CD4-positive, alpha-beta T cell (primary cell): ENCODE data around the gene FGF19. TPM values are rescaled to one million over a fixed set of nuclear protein-coding genes. Genes with fewer than 3 reads are reported as not detected.
"Not testable (repeated sequence)": the region's sequence is repeated elsewhere in the genome, so short reads cannot be mapped to it uniquely, and the experiment has no call there.

Experiments used
- ATAC-seq: fragments of 200-7000 bp; cut with Tn5 transposase; one replicate; pipeline ENCODE4 v1.10.0; 2022; ENCODE audit warnings: mild to moderate bottlenecking; ENCODE audit not compliant: poor library complexity
- CTCF ChIA-PET: fragments of 350-600 bp; sonication (Branson Sonifier 250); formaldehyde crosslinking; loops from one replicate; lab custom pipeline; 2021; ENCODE audit warnings: antibody characterized with exemption, inconsistent platforms; lab: Charles Lee
- POLR2A ChIA-PET: fragments of 350-600 bp; sonication (Branson Sonifier 250); formaldehyde crosslinking; loops from one replicate; lab custom pipeline; 2021; ENCODE audit warnings: antibody characterized with exemption, inconsistent platforms; lab: Charles Lee
- DNase-seq, 14 experiments: peaks; one replicate each; pipeline ENCODE4 v3.0.0-alpha.2; 2013 to 2020; ENCODE audit warnings: mixed read lengths in 2 of 14
- H3K27ac ChIP-seq, 2 donors: one replicate each; pipeline versions ENCODE4 v1.5.1 to v1.7.0; 2013; ENCODE audit warnings: low read length in 2 of 2, low read depth in 1 of 2, mild to moderate bottlenecking in 1 of 2
- H3K27me3 ChIP-seq, 2 experiments: 1 replicate in 1 of 2; 2 replicates in 1 of 2; pipeline versions ENCODE4 v1.6.1 to v1.7.0; 2013; ENCODE audit warnings: low read length in 2 of 2, control low read depth in 1 of 2, mild to moderate bottlenecking in 1 of 2, moderate library complexity in 1 of 2; ENCODE audit not compliant: insufficient read depth in 2 of 2, control insufficient read depth in 1 of 2
- H3K36me3 ChIP-seq: one replicate; pipeline ENCODE4 v1.6.1; 2013; ENCODE audit warnings: low read length, control low read depth; ENCODE audit not compliant: insufficient read depth
- H3K4me1 ChIP-seq: one replicate; pipeline ENCODE4 v1.6.1; 2013; ENCODE audit warnings: low read length, control low read depth; ENCODE audit not compliant: insufficient read depth
- H3K4me3 ChIP-seq: one replicate; pipeline ENCODE4 v1.5.1; 2013; ENCODE audit warnings: mild to moderate bottlenecking, low read length, moderate library complexity
- H3K9me3 ChIP-seq, 2 experiments: 1 replicate in 1 of 2; 2 replicates in 1 of 2; pipeline versions ENCODE4 v1.6.1 to v1.7.0; 2013; ENCODE audit warnings: low read length in 2 of 2, mild to moderate bottlenecking in 2 of 2, control low read depth in 1 of 2, moderate library complexity in 1 of 2; ENCODE audit not compliant: control insufficient read depth in 1 of 2, insufficient read depth in 1 of 2
- H3K27ac Mint-ChIP-seq: one replicate; pipeline ENCODE4 v1.8.0; 2020; ENCODE audit warnings: mixed read lengths
- H3K27me3 Mint-ChIP-seq: one replicate; pipeline ENCODE4 v1.8.0; 2021; ENCODE audit warnings: mixed read lengths
- H3K36me3 Mint-ChIP-seq: one replicate; pipeline ENCODE4 v1.8.0; 2021; ENCODE audit warnings: low read depth, mixed read lengths
- H3K4me1 Mint-ChIP-seq: one replicate; pipeline ENCODE4 v1.8.0; 2021; ENCODE audit warnings: low read depth, mixed read lengths
- H3K4me3 Mint-ChIP-seq: one replicate; pipeline ENCODE4 v1.8.0; 2020; ENCODE audit warnings: mild to moderate bottlenecking, mixed read lengths
- H3K9me3 Mint-ChIP-seq: one replicate; pipeline ENCODE4 v1.8.0; 2020; ENCODE audit warnings: mixed read lengths
- CTCF ChIP-seq: fragments of 200-600 bp; IDR thresholded peaks from one replicate; pipeline ENCODE4 v1.8.0; 2022; ENCODE audit warnings: antibody characterized with exemption, mild to moderate bottlenecking
- intact Hi-C, 2 experiments: fragments of 100-400 bp; cut with DNase I in 1 of 2; cut with micrococcal nuclease in 1 of 2; formaldehyde crosslinking; loops; one replicate each; pipeline versions ENCODE4 v1.15.1 to v1.9.0; 2023 to 2025; cut with DNase I, micrococcal nuclease
- total RNA-seq, 174 experiments: library from RNA in 2 of 174; stranded (reverse) in 2 of 174; gene quantifications; one replicate each; pipeline ENCODE4 v1.2.3 and lab custom pipeline; 2021 to 2026

FGF19 gene
- total RNA-seq, 2 experiments from 2014 or later, result not detected

- TF ChIP-seq CTCF, result no peak
- ATAC-seq, result no peak
- Histone ChIP-seq H3K4me1 (no peaks in the 10 kb centered on the region), H3K27me3 (peaks cover 20 to 24% of the 10 kb centered on the region in 2 experiments), H3K36me3 (no peaks in the 10 kb centered on the region), H3K4me3 (no peak overlapping the region), H3K9me3 (no peaks in the 10 kb centered on the region), H3K27ac (no peak overlapping the region)
- no peaks in the 10 kb centered on the region for H3K36me3 Mint-ChIP-seq
- POLR2A ChIA-PET, result no interaction called here
- peaks cover 79% of the 10 kb centered on the region for H3K27me3 Mint-ChIP-seq
- intact Hi-C loops, result no loop called here
- CTCF ChIA-PET, result no interaction called here
- no peak overlapping the region for H3K27ac Mint-ChIP-seq
- H3K4me1 Mint-ChIP-seq, result no peaks in the 10 kb centered on the region
- H3K9me3 Mint-ChIP-seq, result peaks cover 4% of the 10 kb centered on the region
- no peak overlapping the region for H3K4me3 Mint-ChIP-seq
- no peak for DNase-seq
These were observed 11.4 kb downstream of the FGF19 start for GRCh38 chr11:69692422-69692821.

- H3K4me3 ChIP-seq, result no peak overlapping the region
- H3K4me1 ChIP-seq, result no peaks in the 10 kb centered on the region
- no peaks in the 10 kb centered on the region for H3K4me1 Mint-ChIP-seq
- no peak for TF ChIP-seq CTCF
- no peak overlapping the region for H3K4me3 Mint-ChIP-seq
- no peaks in the 10 kb centered on the region for H3K36me3 Mint-ChIP-seq
- no peaks in the 10 kb centered on the region for H3K36me3 ChIP-seq
- H3K27me3 ChIP-seq, result peaks cover 21 to 26% of the 10 kb centered on the region in 2 experiments
- H3K27ac ChIP-seq, result no peak overlapping the region
- ChIA-PET CTCF (interaction anchor here (0.6 kb wide), 1 partner anchor 105 kb away, joined by 3 read pairs; no protein-coding TSS in a partner anchor), POLR2A (no interaction called here)
- no peak overlapping the region for H3K27ac Mint-ChIP-seq
- ATAC-seq (no peak), DNase-seq (no peak)
- intact Hi-C loops, result no loop called here
- peaks cover 70% of the 10 kb centered on the region for H3K27me3 Mint-ChIP-seq
- H3K9me3 ChIP-seq, result peaks cover 0 to 3% of the 10 kb centered on the region in 2 experiments
- peaks cover 4% of the 10 kb centered on the region for H3K9me3 Mint-ChIP-seq
These were observed 12.4 kb downstream of the FGF19 start for GRCh38 chr11:69691463-69691862.

GRCh38 chr11:69689484-69690319 is 14.1 kb downstream of the FGF19 start:
- DNase-seq (no peak), ATAC-seq (no peak)
- peaks cover 5% of the 10 kb centered on the region for H3K4me1 Mint-ChIP-seq
- peaks cover 0 to 3% of the 10 kb centered on the region in 2 experiments for H3K9me3 ChIP-seq
- no peak overlapping the region for H3K4me3 ChIP-seq
- CTCF ChIA-PET, result no interaction called here
- TF ChIP-seq CTCF, result no peak
- no peak overlapping the region for H3K27ac ChIP-seq
- peaks cover 9% of the 10 kb centered on the region for H3K4me1 ChIP-seq
- no peak overlapping the region for H3K4me3 Mint-ChIP-seq
- peaks cover 20 to 24% of the 10 kb centered on the region in 2 experiments for H3K27me3 ChIP-seq
- no peaks in the 10 kb centered on the region for H3K36me3 ChIP-seq
- POLR2A ChIA-PET, result no interaction called here
- peaks cover 61% of the 10 kb centered on the region for H3K27me3 Mint-ChIP-seq
- intact Hi-C loops, result loop anchor here in 1 of 2 experiments (5.0 kb wide), 1 partner anchor 508 kb away; no protein-coding TSS in a partner anchor
- H3K27ac Mint-ChIP-seq, result no peak overlapping the region
- no peaks in the 10 kb centered on the region for H3K36me3 Mint-ChIP-seq
- H3K9me3 Mint-ChIP-seq, result peaks cover 4% of the 10 kb centered on the region

- peaks cover 14 to 19% of the 10 kb centered on the region in 2 experiments for H3K27me3 ChIP-seq
- H3K4me3 ChIP-seq, H3K4me1 ChIP-seq, H3K27ac Mint-ChIP-seq, H3K36me3 Mint-ChIP-seq, POLR2A ChIA-PET, H3K4me1 Mint-ChIP-seq, H3K27ac ChIP-seq, H3K9me3 Mint-ChIP-seq, H3K4me3 Mint-ChIP-seq, H3K36me3 ChIP-seq, CTCF ChIA-PET, DNase-seq, H3K9me3 ChIP-seq, ATAC-seq: not testable (repeated sequence)
- peaks cover 51% of the 10 kb centered on the region for H3K27me3 Mint-ChIP-seq
- intact Hi-C loops, result loop anchor here (2.0 to 5.0 kb wide), 2 partner anchors 155 to 509 kb away; no protein-coding TSS in a partner anchor
These were observed 15.7 kb downstream of the FGF19 start for GRCh38 chr11:69687969-69688771.
